Breast epithelium (tissue), 3 donors: Measurements from ENCODE around the gene KYNU.

Experiments
- POLR2A ChIP-seq: fragments of 450-650 bp; IDR thresholded peaks from one replicate; pipeline ENCODE4 v1.6.1; 2016; ENCODE audit warnings: antibody characterized with exemption, mild to moderate bottlenecking, moderate library complexity
- POLR2AphosphoS5 ChIP-seq, 3 donors: sonication (generic); formaldehyde crosslinking; IDR thresholded peaks; one replicate each; pipeline ENCODE4 v1.6.1; 2017; ENCODE audit warnings: antibody characterized with exemption in 3 of 3

- TF ChIP-seq POLR2AphosphoS5 (IDR thresholded peaks at IDR 0.05) (no peak), POLR2A (no peak)
These were observed 152.7 kb downstream of the KYNU start for GRCh38 chr2:143030127-143030526.
